Gastroesophageal sphincter (tissue), 3 donors: ENCODE data around the gene KRTAP10-6.

Experiments
- CTCF ChIP-seq, 4 experiments: fragments of 200-600 bp in 2 of 4; fragments of 450-650 bp in 2 of 4; sonication (generic) in 1 of 4; IDR thresholded peaks; one replicate each; pipeline ENCODE4 v1.5.1; 2017 to 2019; ENCODE audit warnings: antibody characterized with exemption in 4 of 4, mild to moderate bottlenecking in 2 of 4, moderate library complexity in 2 of 4
- EP300 ChIP-seq: sonication (generic); formaldehyde crosslinking; IDR thresholded peaks from one replicate; pipeline ENCODE4 v1.6.1; 2017; ENCODE audit warnings: antibody characterized with exemption, mild to moderate bottlenecking
- POLR2AphosphoS5 ChIP-seq: sonication (generic); formaldehyde crosslinking; IDR thresholded peaks from one replicate; pipeline ENCODE4 v1.6.1; 2017; ENCODE audit warnings: antibody characterized with exemption

GRCh38 chr21:44548381-44548780 is 43.9 kb downstream of the KRTAP10-6 start:
- TF ChIP-seq CTCF (IDR thresholded peaks at IDR 0.05), result no peak
- no peak for TF ChIP-seq POLR2AphosphoS5
- no peak for TF ChIP-seq EP300
